ENCODE measurements around the gene FCER1G.

DNA sequence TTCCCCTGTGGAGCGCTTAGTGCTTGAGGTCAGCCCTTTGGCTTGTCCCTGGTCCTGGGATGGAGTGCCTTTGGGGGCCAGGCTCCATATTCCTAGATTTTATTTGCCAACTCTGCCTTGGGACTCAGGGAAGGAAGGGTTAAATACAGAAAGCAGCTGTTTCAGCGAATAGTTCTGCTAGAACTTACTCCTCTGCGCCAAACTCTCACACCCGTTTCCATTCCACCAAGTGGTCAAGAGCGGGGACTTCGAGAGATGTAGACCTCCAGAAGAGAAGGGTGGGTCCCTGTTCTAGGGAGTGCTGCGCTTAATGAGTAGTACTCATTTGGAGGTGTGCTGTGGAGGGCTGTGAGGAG lies 10.1 kb downstream of the FCER1G start:
- no peak for TF ChIP-seq CTCF (IDR thresholded peaks at IDR 0.05)
- no peak for TF ChIP-seq EZH2phosphoT487 (IDR thresholded peaks at IDR 0.05)
